Natural killer cell (primary cell): ENCODE data around the gene ADCY4. TPM values are rescaled to one million over a fixed set of nuclear protein-coding genes. Genes with fewer than 3 reads are reported as not detected.

Experiments used
- ATAC-seq, 3 donors: fragments of 150-1000 bp in 2 of 3; fragments of 200-7000 bp in 1 of 3; cut with Tn5 transposase; 1 replicate in 1 of 3; 2 replicates in 2 of 3; pipeline ENCODE4 v1.10.0; 2021; ENCODE audit warnings: mild to moderate bottlenecking in 2 of 3, moderate library complexity in 2 of 3
- DNase-seq, 2 donors: peaks; one replicate each; pipeline versions ENCODE4 v3.0.0 to v3.0.0-alpha.2; 2013 to 2021; ENCODE audit warnings: mixed read lengths in 1 of 2
- H3K27ac ChIP-seq: one replicate; pipeline ENCODE4 v1.5.1; 2013; ENCODE audit warnings: mild to moderate bottlenecking, low read length
- H3K27me3 ChIP-seq: one replicate; pipeline ENCODE4 v1.6.1; 2013; ENCODE audit warnings: low read length; ENCODE audit not compliant: control insufficient read depth, insufficient read depth
- H3K36me3 ChIP-seq: one replicate; pipeline ENCODE4 v1.6.1; 2013; ENCODE audit warnings: low read length; ENCODE audit not compliant: control insufficient read depth, insufficient read depth
- H3K4me1 ChIP-seq: one replicate; pipeline ENCODE4 v1.6.1; 2013; ENCODE audit warnings: low read length; ENCODE audit not compliant: control insufficient read depth, insufficient read depth
- H3K4me3 ChIP-seq: one replicate; pipeline ENCODE4 v1.5.1; 2013; ENCODE audit warnings: low read length
- H3K9me3 ChIP-seq: one replicate; pipeline ENCODE4 v1.6.1; 2013; ENCODE audit warnings: low read length; ENCODE audit not compliant: control insufficient read depth, insufficient read depth
- H3K27ac Mint-ChIP-seq, 2 donors: one replicate each; pipeline ENCODE4 v1.8.0; 2022; ENCODE audit warnings: mild to moderate bottlenecking in 2 of 2, mixed read lengths in 2 of 2, moderate library complexity in 1 of 2
- H3K27me3 Mint-ChIP-seq, 2 donors: one replicate each; pipeline ENCODE4 v1.8.0; 2022; ENCODE audit warnings: low read depth in 2 of 2, mixed read lengths in 2 of 2
- H3K36me3 Mint-ChIP-seq: one replicate; pipeline ENCODE4 v1.8.0; 2022; ENCODE audit warnings: mixed read lengths
- H3K4me1 Mint-ChIP-seq, 2 donors: one replicate each; pipeline ENCODE4 v1.8.0; 2022; ENCODE audit warnings: mixed read lengths in 2 of 2
- H3K4me3 Mint-ChIP-seq: one replicate; pipeline ENCODE4 v1.8.0; 2022; ENCODE audit warnings: mild to moderate bottlenecking, moderate library complexity, mixed read lengths
- H3K9me3 Mint-ChIP-seq, 2 donors: one replicate each; pipeline ENCODE4 v1.8.0; 2022; ENCODE audit warnings: mixed read lengths in 2 of 2
- WGBS: methylation state at CpG from one replicate; pipeline ENCODE4 v1.1.7; 2013; ENCODE audit warnings: missing lambda C conversion rate; ENCODE audit not compliant: insufficient coverage; 5-methylcytosine and 5-hydroxymethylcytosine counted together
- intact Hi-C: fragments of 100-400 bp; cut with micrococcal nuclease; formaldehyde crosslinking; loops from one replicate; pipeline ENCODE4 v1.14.2; 2022
- total RNA-seq, 4 donors: library from RNA; stranded (reverse); fragments of 120-200 nt in 1 of 4; gene quantifications; one replicate each; pipeline versions ENCODE4 v1.2.3 to v1.2.4, GENCODE V29; 2013 to 2022
- TF ChIP-seq, protein P1 (sequence below): fragments of 200-600 bp; IDR thresholded peaks from one replicate; pipeline ENCODE4 v1.8.0; 2022; ENCODE audit warnings: antibody characterized with exemption

The ADCY4 gene
- total RNA-seq, 3 donors from 2014 or later (not counting 1 experiment from before 2014, with no cell fraction given) = 9.8 to 17.6 (median 11.3) TPM

DNA sequence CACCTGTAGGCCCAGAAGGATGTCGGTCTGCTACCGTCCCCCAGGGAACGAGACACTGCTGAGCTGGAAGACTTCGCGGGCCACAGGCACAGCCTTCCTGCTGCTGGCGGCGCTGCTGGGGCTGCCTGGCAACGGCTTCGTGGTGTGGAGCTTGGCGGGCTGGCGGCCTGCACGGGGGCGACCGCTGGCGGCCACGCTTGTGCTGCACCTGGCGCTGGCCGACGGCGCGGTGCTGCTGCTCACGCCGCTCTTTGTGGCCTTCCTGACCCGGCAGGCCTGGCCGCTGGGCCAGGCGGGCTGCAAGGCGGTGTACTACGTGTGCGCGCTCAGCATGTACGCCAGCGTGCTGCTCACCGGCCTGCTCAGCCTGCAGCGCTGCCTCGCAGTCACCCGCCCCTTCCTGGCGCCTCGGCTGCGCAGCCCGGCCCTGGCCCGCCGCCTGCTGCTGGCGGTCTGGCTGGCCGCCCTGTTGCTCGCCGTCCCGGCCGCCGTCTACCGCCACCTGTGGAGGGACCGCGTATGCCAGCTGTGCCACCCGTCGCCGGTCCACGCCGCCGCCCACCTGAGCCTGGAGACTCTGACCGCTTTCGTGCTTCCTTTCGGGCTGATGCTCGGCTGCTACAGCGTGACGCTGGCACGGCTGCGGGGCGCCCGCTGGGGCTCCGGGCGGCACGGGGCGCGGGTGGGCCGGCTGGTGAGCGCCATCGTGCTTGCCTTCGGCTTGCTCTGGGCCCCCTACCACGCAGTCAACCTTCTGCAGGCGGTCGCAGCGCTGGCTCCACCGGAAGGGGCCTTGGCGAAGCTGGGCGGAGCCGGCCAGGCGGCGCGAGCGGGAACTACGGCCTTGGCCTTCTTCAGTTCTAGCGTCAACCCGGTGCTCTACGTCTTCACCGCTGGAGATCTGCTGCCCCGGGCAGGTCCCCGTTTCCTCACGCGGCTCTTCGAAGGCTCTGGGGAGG, 23.9 kb downstream of the ADCY4 start, which contains the start of gene LTB4R:
LTB4R (plus strand) TSS at position 857 of the 959 bp plus-strand sequence. CDS start 4,150 bp downstream, outside the sequence.
- H3K27ac Mint-ChIP-seq = peak within 1 kb of the TSS; percentile 94 to 96

DNA sequence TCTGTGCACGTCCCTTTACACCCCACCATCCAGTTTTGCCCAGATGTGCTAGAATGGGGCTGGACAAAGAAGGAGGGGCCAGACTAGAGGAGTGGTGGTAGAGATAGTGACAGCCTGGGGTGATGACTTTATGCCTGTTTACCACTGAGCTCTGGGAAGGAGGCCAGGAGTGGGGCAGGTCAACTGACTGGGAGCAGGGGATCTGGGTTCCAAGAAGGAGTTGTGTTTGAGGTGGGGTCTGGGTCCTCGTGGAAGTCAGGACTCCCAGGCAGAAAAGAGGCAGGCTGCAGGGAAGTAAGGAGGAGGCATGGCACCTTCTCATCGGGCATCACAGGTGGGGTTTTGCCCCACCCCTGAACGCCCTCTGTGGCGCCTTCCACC, 24.6 kb downstream of the ADCY4 start:
- H3K9me3 Mint-ChIP-seq = no peaks in the 10 kb centered on the region

More for the DNA sequence above, 23.9 kb downstream of the ADCY4 start, which contains the start of gene LTB4R:
- Histone ChIP-seq H3K36me3 (peaks cover 20% of the 10 kb centered on the region), H3K9me3 (no peaks in the 10 kb centered on the region), H3K4me1 (peaks cover 77% of the 10 kb centered on the region), H3K4me3 (peak within 1 kb of the TSS; percentile 45), H3K27ac (peak within 1 kb of the TSS; percentile 84), H3K27me3 (no peaks in the 10 kb centered on the region)
- DNase-seq (peak; percentile 69 to 87), ATAC-seq (peak; percentile 75 to 87 (median 81))
- Mint-ChIP-seq H3K4me3 (peak within 1 kb of the TSS; percentile 88), H3K4me1 (peaks cover 71 to 92% of the 10 kb centered on the region in 2 donors), H3K9me3 (no peaks in the 10 kb centered on the region), H3K36me3 (no peaks in the 10 kb centered on the region), H3K27me3 (no peaks in the 10 kb centered on the region)
- 10% methylated on average over 99 of the region's 99 CpGs for WGBS
- TF ChIP-seq, protein P1, sequence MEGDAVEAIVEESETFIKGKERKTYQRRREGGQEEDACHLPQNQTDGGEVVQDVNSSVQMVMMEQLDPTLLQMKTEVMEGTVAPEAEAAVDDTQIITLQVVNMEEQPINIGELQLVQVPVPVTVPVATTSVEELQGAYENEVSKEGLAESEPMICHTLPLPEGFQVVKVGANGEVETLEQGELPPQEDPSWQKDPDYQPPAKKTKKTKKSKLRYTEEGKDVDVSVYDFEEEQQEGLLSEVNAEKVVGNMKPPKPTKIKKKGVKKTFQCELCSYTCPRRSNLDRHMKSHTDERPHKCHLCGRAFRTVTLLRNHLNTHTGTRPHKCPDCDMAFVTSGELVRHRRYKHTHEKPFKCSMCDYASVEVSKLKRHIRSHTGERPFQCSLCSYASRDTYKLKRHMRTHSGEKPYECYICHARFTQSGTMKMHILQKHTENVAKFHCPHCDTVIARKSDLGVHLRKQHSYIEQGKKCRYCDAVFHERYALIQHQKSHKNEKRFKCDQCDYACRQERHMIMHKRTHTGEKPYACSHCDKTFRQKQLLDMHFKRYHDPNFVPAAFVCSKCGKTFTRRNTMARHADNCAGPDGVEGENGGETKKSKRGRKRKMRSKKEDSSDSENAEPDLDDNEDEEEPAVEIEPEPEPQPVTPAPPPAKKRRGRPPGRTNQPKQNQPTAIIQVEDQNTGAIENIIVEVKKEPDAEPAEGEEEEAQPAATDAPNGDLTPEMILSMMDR = peak; percentile 37
- intact Hi-C loops = loop anchor here (1.0 to 5.0 kb wide), 5 partner anchors 11 to 94 kb away; partner anchors contain the start of genes MDP1, RABGGTA and TINF2

DNA sequence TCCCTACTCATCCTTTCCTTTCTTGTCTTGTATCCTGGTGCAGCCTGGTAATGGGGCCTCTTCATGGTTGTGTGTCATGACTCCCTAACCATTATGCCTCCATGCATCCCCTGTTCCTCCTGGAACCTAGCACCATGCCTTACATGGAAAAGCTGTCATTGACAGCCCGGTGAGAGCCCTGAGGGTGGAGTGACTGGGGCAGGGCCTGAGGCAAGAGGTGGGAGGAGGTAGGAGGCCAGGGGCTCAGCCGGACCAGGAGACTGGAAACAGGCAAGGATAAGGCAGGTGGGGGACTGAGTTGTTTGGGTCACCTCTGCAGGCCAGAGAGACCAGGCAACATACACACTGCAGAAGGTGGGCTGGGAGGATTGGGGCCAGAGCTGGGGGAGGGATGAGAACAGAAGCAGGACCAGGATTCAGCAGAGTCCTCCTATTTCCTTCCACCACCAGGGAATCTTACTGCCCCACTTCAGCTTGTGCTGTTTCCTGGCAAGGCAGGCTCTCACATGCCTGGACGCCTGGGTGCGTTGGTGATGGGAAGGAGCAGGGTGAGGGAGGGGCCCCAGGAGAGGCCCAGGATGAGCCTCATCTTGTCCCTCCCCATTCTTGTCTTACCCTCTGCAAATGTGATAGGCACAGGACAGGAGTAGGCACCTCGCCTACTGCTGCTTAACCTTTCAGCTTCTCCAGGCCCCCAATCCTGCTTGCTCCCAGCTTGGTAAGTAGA, 25.2 kb downstream of the ADCY4 start, which contains the start of gene LTB4R2:
LTB4R2 (plus strand) TSS at position 603 of the 727 bp plus-strand sequence. CDS start 525 bp downstream, outside the sequence.
- WGBS = 89% methylated on average over 5 of the region's 5 CpGs

More for the DNA sequence above, 24.6 kb downstream of the ADCY4 start:
- Mint-ChIP-seq H3K4me3 (peak overlapping the region; percentile 88), H3K27me3 (no peaks in the 10 kb centered on the region), H3K4me1 (peaks cover 64 to 85% of the 10 kb centered on the region in 2 donors), H3K27ac (peak overlapping the region; percentile 94 to 96), H3K36me3 (peaks cover 3% of the 10 kb centered on the region)
- intact Hi-C loops = loop anchor here (1.0 to 5.0 kb wide), 3 partner anchors 10 to 93 kb away; partner anchors contain the start of genes MDP1 and TINF2
- WGBS = 4% methylated on average over 4 of the region's 5 CpGs
- peak overlapping the region; percentile 54 for H3K27ac ChIP-seq
- ATAC-seq = no peak
- peak overlapping the region; percentile 30 for H3K4me3 ChIP-seq
- no peaks in the 10 kb centered on the region for H3K9me3 ChIP-seq
- TF ChIP-seq, protein P1 = no peak
- peaks cover 71% of the 10 kb centered on the region for H3K4me1 ChIP-seq
- peaks cover 27% of the 10 kb centered on the region for H3K36me3 ChIP-seq
- DNase-seq = no peak
- H3K27me3 ChIP-seq = no peaks in the 10 kb centered on the region

More for the DNA sequence above, 25.2 kb downstream of the ADCY4 start, which contains the start of gene LTB4R2:
- peak within 1 kb of the TSS; percentile 54 for H3K27ac ChIP-seq
- intact Hi-C loops = loop anchor here (1.0 to 5.0 kb wide), 3 partner anchors 9 to 92 kb away; partner anchors contain the start of genes MDP1 and TINF2
- DNase-seq (no peak), ATAC-seq (no peak)
- peak within 1 kb of the TSS; percentile 88 for H3K4me3 Mint-ChIP-seq
- peaks cover 65% of the 10 kb centered on the region for H3K4me1 ChIP-seq
- H3K27me3 ChIP-seq = no peaks in the 10 kb centered on the region
- TF ChIP-seq, protein P1 = no peak
- no peaks in the 10 kb centered on the region for H3K27me3 Mint-ChIP-seq
- peak within 1 kb of the TSS; percentile 30 for H3K4me3 ChIP-seq
- H3K36me3 ChIP-seq = peaks cover 32% of the 10 kb centered on the region
- H3K9me3 Mint-ChIP-seq = no peaks in the 10 kb centered on the region
- no peaks in the 10 kb centered on the region for H3K9me3 ChIP-seq
- H3K27ac Mint-ChIP-seq = peak within 1 kb of the TSS; percentile 94 to 96
- peaks cover 9% of the 10 kb centered on the region for H3K36me3 Mint-ChIP-seq
- H3K4me1 Mint-ChIP-seq = peaks cover 59 to 79% of the 10 kb centered on the region in 2 donors
